Measurements from ENCODE around the gene EGF.
"Not testable (repeated sequence)": the region's sequence is repeated elsewhere in the genome, so short reads cannot be mapped to it uniquely, and the experiment has no call there.

The EGF gene

GRCh38 chr4:109912706-109913595 is at the start of gene EGF:
Gene EGF (plus strand): TSS chr4:109912883. CDS start chr4:109913336, 453 bp downstream.
- DNase-seq: no peak

- no peak for DNase-seq
Measured at GRCh38 chr4:109864134-109864533, 48.5 kb upstream of the EGF start.

- DNase-seq: no peak
Measured at GRCh38 chr4:109870061-109870460, 42.6 kb upstream of the EGF start.

GRCh38 chr4:109872065-109872464 is 40.6 kb upstream of the EGF start:
- no peak for DNase-seq

- DNase-seq: no peak
Measured at GRCh38 chr4:109872950-109873656, 39.6 kb upstream of the EGF start.

GRCh38 chr4:109873791-109874514 is 38.7 kb upstream of the EGF start:
- DNase-seq: no peak

- no peak for DNase-seq
Measured at GRCh38 chr4:109875106-109875505, 37.6 kb upstream of the EGF start.

- DNase-seq: not testable (repeated sequence)
Measured at GRCh38 chr4:109875553-109875952, 37.1 kb upstream of the EGF start.

GRCh38 chr4:109876634-109877265 is 35.9 kb upstream of the EGF start:
- DNase-seq: no peak

- no peak for DNase-seq
Measured at GRCh38 chr4:109877400-109877799, 35.3 kb upstream of the EGF start.

- DNase-seq: no peak
Measured at GRCh38 chr4:109878355-109878754, 34.3 kb upstream of the EGF start.

GRCh38 chr4:109879081-109879480 is 33.6 kb upstream of the EGF start:
- no peak for DNase-seq

GRCh38 chr4:109879636-109880314 is 32.9 kb upstream of the EGF start:
- no peak for DNase-seq

- DNase-seq: no peak
Measured at GRCh38 chr4:109886303-109886702, 26.4 kb upstream of the EGF start.

- no peak for DNase-seq
Measured at GRCh38 chr4:109887071-109887470, 25.6 kb upstream of the EGF start.

- no peak for DNase-seq
Measured at GRCh38 chr4:109890076-109890475, 22.6 kb upstream of the EGF start.

GRCh38 chr4:109902559-109903251 is 10.0 kb upstream of the EGF start:
- no peak for DNase-seq

- DNase-seq: no peak
Measured at GRCh38 chr4:109908731-109909130, 4.0 kb upstream of the EGF start.

GRCh38 chr4:109910256-109910655 is 2.4 kb upstream of the EGF start:
- no peak for DNase-seq

- DNase-seq: no peak
Measured at GRCh38 chr4:109913596-109914241, 1.0 kb downstream of the EGF start.

GRCh38 chr4:109914322-109914721 is 1.6 kb downstream of the EGF start:
- DNase-seq: no peak
